ENCODE results near the gene EVX2.

The EVX2 gene

GRCh38 chr2:176066645-176067588 lies 16.8 kb downstream of the EVX2 start:
- no peak for DNase-seq (ENCODE audit: low spot score)

GRCh38 chr2:176063958-176064357 lies 19.8 kb downstream of the EVX2 start:
- DNase-seq (ENCODE audit: low spot score): no peak

- no peak for DNase-seq (ENCODE audit: low spot score)
Measured at GRCh38 chr2:176056406-176056805, 27.4 kb downstream of the EVX2 start.

- no peak for DNase-seq (ENCODE audit: low spot score)
Measured at GRCh38 chr2:176039375-176039774, 44.4 kb downstream of the EVX2 start.

- no peak for DNase-seq (ENCODE audit: low spot score)
Measured at GRCh38 chr2:176038694-176039093, 45.1 kb downstream of the EVX2 start.

GRCh38 chr2:176035013-176035691 lies 48.6 kb downstream of the EVX2 start:
- DNase-seq (ENCODE audit: low spot score): no peak

- no peak for DNase-seq (ENCODE audit: low spot score)
Measured at GRCh38 chr2:176027806-176028205, 56.0 kb downstream of the EVX2 start.

Measured in germinal center (tissue), 1 donor.